ENCODE data around the gene MB21D2. TPM values are rescaled to one million over a fixed set of nuclear protein-coding genes. Genes with fewer than 3 reads are reported as not detected.

MB21D2 gene
- total and polyA plus RNA-seq, 2 of the 8 experiments (the other 6 are each of a cell fraction or from before 2014, with no cell fraction given), result 10.0 to 21.0 TPM

DNA sequence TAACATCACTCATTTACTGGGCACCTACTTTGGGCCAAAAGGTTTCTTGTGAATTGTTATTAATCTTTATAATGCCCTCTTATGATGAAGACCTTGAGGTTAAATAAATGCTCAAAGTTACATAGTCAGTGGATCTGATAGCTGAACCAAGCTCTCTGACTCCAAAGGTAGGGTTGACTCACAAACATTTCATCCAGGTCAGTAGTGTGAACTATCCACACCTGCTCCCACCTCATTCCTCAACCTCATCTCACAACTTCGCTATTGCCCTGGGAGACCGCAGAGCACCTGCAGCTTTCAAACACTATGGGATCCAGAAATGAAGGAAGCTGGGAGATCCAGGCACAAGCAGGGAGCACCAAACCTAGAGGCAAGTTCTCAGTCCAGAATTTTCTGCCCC lies 96.5 kb downstream of the MB21D2 start:
- H4K5ac ChIP-seq (ENCODE audit: insufficient read length, low read depth, low read length), result no peak overlapping the region
- peaks cover 0 to 57% of the 10 kb centered on the region in 2 experiments; a peak in 2 of 4 replicates for H3K79me2 ChIP-seq (ENCODE audit: control insufficient read depth in 1 of 2, insufficient read depth in 2 of 2, low read length in 2 of 2)
- H3K9me3 ChIP-seq (ENCODE audit: insufficient read depth in 2 of 2, low read depth in 1 of 2, low read length in 1 of 2), result no peaks in the 10 kb centered on the region
- CTCF ChIA-PET (ENCODE audit: partially characterized antibody), result interaction anchor here (3.5 kb wide), 1 partner anchor 220 kb away, joined by 20 read pairs; no protein-coding TSS in a partner anchor
- 97% methylated on average over 2 of the region's 2 CpGs; no CpG with 5 or more reads in 1 of the 2 experiments for WGBS, 2 experiments (ENCODE audit: extremely low coverage in 1 of 2, insufficient coverage in 1 of 2, insufficient read length in 1 of 2, insufficient replicate concordance in 2 of 2, low coverage in 1 of 2, low lambda C conversion rate in 2 of 2, missing lambda C conversion rate in 1 of 2)
- no peak overlapping the region for H4K91ac ChIP-seq (replicated peaks; ENCODE audit: insufficient read length, low read length)
- H3K14ac ChIP-seq (ENCODE audit: insufficient read length), result no peak overlapping the region
- no peak overlapping the region for H2BK20ac ChIP-seq (ENCODE audit: low read length)
- no peak overlapping the region for H3K23ac ChIP-seq (ENCODE audit: insufficient read length)
- POLR2A ChIA-PET (ENCODE audit: partially characterized antibody), result no interaction called here
- DNase-seq (ENCODE audit: low read depth in 1 of 2, low spot score in 2 of 2) (no peak), FAIRE-seq (no peak)
- H3K18ac ChIP-seq (ENCODE audit: extremely low read depth, low read length), result no peak overlapping the region
- no peak overlapping the region for H3K4ac ChIP-seq (replicated peaks; ENCODE audit: insufficient read length, low read depth, low read length)
- no peaks in the 10 kb centered on the region for H3K27me3 ChIP-seq (replicated peaks in 1 of 4; ENCODE audit: control insufficient read depth in 3 of 4, extremely low read depth in 1 of 4, insufficient read depth in 3 of 4, low read length in 3 of 4)
- no peak overlapping the region for H3K4me2 ChIP-seq (ENCODE audit: insufficient read depth in 1 of 2, low read depth in 2 of 2, low read length in 2 of 2)
- no peak overlapping the region for H2BK5ac ChIP-seq (ENCODE audit: low read depth, low read length)
- no peak overlapping the region for H2AK5ac ChIP-seq (ENCODE audit: low read depth, low read length)
- no peak overlapping the region for H3K27ac ChIP-seq (ENCODE audit: low read depth, low read length)
- no peak overlapping the region for H3K9ac ChIP-seq (replicated peaks in 1 of 4; ENCODE audit: extremely low read depth in 1 of 4, low read depth in 3 of 4, low read length in 3 of 4)
- H2BK12ac ChIP-seq (ENCODE audit: low read depth, low read length), result no peak overlapping the region
- no peak overlapping the region for H2BK15ac ChIP-seq (ENCODE audit: low read length)
- H3K4me3 ChIP-seq (ENCODE audit: extremely low read depth in 1 of 4, insufficient read depth in 2 of 4, low read depth in 3 of 4, low read length in 4 of 4), result no peak overlapping the region
- H3K56ac ChIP-seq (replicated peaks; ENCODE audit: insufficient read length, low read depth, low read length), result no peak overlapping the region
- peaks cover 0 to 3% of the 10 kb centered on the region in 2 experiments for H4K20me1 ChIP-seq (replicated peaks in 1 of 2; ENCODE audit: control insufficient read depth in 1 of 2, insufficient read depth in 2 of 2, low read length in 2 of 2)
- H3K36me3 ChIP-seq (ENCODE audit: control insufficient read depth in 2 of 4, insufficient read depth in 4 of 4, low read length in 3 of 4), result no peaks in the 10 kb centered on the region
- peaks cover 5% of the 10 kb centered on the region for H3K79me1 ChIP-seq (ENCODE audit: low read depth, low read length)
- no peak overlapping the region for H2BK120ac ChIP-seq (replicated peaks; ENCODE audit: low read depth, low read length)
- H4K8ac ChIP-seq (ENCODE audit: extremely low read depth, insufficient read depth, low read length), result no peak overlapping the region
- H3K23me2 ChIP-seq (ENCODE audit: low read depth, low read length), result no peaks in the 10 kb centered on the region
- peaks cover 2 to 9% (median 3%) of the 10 kb centered on the region in 4 experiments; a peak in 5 of 7 replicates for H3K4me1 ChIP-seq (replicated peaks in 1 of 4; ENCODE audit: control insufficient read depth in 3 of 4, insufficient read depth in 4 of 4, low read length in 3 of 4)
- TF ChIP-seq FOSL1 (IDR thresholded peaks at IDR 0.05; ENCODE audit: insufficient read depth, low read depth, low read length) (no peak), CHD2 (IDR thresholded peaks at IDR 0.05; ENCODE audit: low read length) (no peak), SIN3A (conservative IDR thresholded peaks at IDR 0.05 in 1 of 2, IDR thresholded peaks at IDR 0.05 in 1 of 2; ENCODE audit: low read depth in 1 of 2, low read length in 2 of 2) (no peak), RAD21 (IDR thresholded peaks at IDR 0.05 in 1 of 2, conservative IDR thresholded peaks at IDR 0.05 in 1 of 2; ENCODE audit: low read depth in 2 of 2, low read length in 2 of 2) (no peak), EGR1 (IDR thresholded peaks at IDR 0.05; ENCODE audit: borderline replicate concordance, low read depth, low read length) (no peak), BACH1 (IDR thresholded peaks at IDR 0.05; ENCODE audit: low read length) (no peak), TAF7 (optimal IDR thresholded peaks at IDR 0.05; ENCODE audit: borderline replicate concordance, low read depth, low read length) (no peak), EP300 (IDR thresholded peaks at IDR 0.05; ENCODE audit: borderline replicate concordance in 1 of 2, low read depth in 2 of 2, low read length in 2 of 2) (no peak), EZH2 (IDR thresholded peaks at IDR 0.05; ENCODE audit: low read depth, low read length, severe bottlenecking) (no peak), SRF (IDR thresholded peaks at IDR 0.05; ENCODE audit: low read depth, low read length) (no peak), SP4 (IDR thresholded peaks at IDR 0.05; ENCODE audit: low read length) (no peak), POU5F1 (IDR thresholded peaks at IDR 0.05; ENCODE audit: low read depth, low read length) (no peak)
- no peak overlapping the region for H2AFZ ChIP-seq (ENCODE audit: low read length)

All from H1 (cell line).